ENCODE measurements around the gene FOXC1.

FOXC1 gene

DNA sequence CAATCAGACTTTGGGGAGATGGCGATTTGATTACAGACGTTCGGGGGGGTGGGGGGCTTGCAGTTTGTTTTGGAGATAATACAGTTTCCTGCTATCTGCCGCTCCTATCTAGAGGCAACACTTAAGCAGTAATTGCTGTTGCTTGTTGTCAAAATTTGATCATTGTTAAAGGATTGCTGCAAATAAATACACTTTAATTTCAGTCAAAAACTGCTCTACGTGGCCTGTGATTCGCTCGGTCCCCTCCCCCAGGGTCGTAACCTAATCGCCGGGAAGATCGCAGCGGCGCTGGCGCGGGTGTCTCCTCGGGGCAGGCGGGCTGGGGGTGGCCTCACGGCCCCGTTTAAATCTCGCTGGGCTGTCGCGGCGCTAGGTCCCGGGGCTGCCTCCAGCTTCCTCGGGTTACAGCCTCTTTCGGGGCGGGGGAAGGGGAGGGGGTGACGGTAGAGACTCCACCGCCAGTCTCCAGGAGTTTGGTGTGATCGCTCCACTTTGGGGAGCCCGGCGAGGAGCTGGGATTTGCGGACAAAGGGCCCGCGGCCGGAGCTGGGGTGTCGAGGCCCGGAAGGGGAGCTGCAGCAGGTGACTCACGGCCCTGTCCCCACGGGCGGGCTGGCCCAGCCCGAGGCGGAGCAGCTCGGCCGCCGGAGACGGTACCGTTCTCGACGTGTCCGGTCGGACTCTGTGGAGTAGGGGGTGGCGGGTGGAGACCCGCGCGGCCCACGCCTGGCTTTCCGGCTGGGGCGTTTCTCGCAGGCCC is 4.2 kb downstream of the FOXC1 start:
- Histone ChIP-seq H3K27ac (replicated peaks) (no peak overlapping the region), H3K4me3 (replicated peaks; ENCODE audit: insufficient read depth, low read length) (no peak overlapping the region), H3K27me3 (ENCODE audit: insufficient read depth, poor library complexity, severe bottlenecking) (peaks cover 49% of the 10 kb centered on the region)
- TF ChIP-seq REST (IDR thresholded peaks at IDR 0.05; ENCODE audit: insufficient replicate concordance, low read depth) (no peak), SPI1 (IDR thresholded peaks at IDR 0.05; ENCODE audit: borderline replicate concordance, low read depth) (no peak), POLR2AphosphoS5 (IDR thresholded peaks at IDR 0.05; ENCODE audit: low read depth) (no peak), GABPA (IDR thresholded peaks at IDR 0.05; ENCODE audit: low read depth) (no peak)
- TF ChIP-seq, protein P1, sequence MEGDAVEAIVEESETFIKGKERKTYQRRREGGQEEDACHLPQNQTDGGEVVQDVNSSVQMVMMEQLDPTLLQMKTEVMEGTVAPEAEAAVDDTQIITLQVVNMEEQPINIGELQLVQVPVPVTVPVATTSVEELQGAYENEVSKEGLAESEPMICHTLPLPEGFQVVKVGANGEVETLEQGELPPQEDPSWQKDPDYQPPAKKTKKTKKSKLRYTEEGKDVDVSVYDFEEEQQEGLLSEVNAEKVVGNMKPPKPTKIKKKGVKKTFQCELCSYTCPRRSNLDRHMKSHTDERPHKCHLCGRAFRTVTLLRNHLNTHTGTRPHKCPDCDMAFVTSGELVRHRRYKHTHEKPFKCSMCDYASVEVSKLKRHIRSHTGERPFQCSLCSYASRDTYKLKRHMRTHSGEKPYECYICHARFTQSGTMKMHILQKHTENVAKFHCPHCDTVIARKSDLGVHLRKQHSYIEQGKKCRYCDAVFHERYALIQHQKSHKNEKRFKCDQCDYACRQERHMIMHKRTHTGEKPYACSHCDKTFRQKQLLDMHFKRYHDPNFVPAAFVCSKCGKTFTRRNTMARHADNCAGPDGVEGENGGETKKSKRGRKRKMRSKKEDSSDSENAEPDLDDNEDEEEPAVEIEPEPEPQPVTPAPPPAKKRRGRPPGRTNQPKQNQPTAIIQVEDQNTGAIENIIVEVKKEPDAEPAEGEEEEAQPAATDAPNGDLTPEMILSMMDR (IDR thresholded peaks at IDR 0.05; ENCODE audit: insufficient read depth, low read length) = no peak
- no peak for DNase-seq (ENCODE audit: low read depth in 1 of 2, low spot score in 1 of 2)

DNA sequence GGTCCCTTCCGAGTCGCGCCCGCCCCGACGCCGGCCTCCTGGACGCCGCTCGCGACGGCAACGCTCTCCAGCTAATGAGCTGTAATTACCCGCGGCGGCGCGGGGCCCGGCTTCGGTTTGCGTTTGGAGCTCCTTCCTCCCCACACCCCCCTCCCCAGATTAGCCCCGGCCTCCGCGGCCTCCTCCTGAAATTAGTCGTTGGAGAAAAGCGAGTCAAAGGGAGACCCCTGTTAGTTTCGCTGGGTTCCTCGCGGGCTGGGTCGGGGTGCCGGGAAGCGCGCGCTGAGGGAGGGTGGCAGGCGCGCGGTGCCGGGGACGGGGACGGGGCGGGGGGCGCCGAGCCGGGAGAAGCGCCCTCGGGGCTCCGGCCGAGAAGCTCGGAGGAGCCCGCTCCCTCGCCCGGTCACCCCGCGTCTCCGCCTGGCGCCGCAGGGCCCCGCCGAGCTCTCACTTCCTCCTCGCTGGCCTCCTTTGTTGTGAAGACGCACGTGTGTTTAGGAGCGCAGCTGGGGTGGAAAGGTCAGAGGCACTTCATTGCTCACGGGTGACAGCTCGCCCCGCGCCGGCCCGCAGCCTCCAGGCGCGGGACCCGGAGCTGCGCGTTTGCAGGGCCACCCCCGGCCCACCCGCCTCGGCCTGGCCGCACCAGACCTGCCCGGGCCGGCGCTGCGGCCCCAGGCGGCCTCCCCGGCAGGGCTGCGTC is 4.9 kb downstream of the FOXC1 start:
- H3K4me3 ChIP-seq (replicated peaks; ENCODE audit: insufficient read depth, low read length) = no peak overlapping the region
- no peak overlapping the region for H3K27ac ChIP-seq (replicated peaks)
- TF ChIP-seq SPI1 (IDR thresholded peaks at IDR 0.05; ENCODE audit: borderline replicate concordance, low read depth) (peak; percentile 37; the same call in 1 of the 2 replicates), REST (IDR thresholded peaks at IDR 0.05; ENCODE audit: insufficient replicate concordance, low read depth) (no peak)
- H3K27me3 ChIP-seq (ENCODE audit: insufficient read depth, poor library complexity, severe bottlenecking) = peaks cover 51% of the 10 kb centered on the region
- peak in 1 of 2 experiments; percentile 30 for DNase-seq (ENCODE audit: low read depth in 1 of 2, low spot score in 1 of 2)

DNA sequence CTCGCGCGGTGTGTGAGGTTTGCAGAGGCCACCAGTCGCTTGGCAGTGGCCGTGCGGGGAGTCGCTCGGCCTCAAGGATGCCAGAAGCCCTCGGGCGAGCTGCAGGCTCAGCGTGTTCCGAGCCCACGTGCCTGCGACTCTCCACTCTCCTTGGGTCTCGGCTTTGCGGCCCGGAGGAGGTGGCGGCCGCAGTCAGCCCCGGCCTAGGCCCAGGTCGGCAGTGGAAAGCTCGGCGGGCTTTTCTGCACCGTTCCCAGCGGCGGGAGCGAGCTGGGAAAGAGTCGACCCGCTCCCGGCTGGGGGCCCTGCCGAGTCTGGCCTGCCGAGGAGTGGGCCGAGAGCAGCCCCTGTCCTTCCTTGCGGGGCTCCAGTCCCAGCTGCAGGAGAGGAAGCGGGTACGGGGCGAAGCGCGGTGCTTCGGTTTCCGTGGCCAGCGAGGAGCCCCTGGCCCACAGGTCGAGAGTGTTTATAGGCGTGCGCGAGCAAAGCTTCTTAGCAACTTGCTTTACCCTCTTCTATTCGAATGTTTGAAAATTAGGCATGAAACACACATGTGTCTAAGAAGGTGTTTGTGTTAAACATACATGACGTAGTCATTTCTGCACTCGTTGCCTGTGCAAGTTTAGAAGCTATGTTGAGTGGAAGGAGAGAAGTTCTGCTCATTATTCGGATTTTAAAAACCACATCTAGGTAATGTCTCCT is 5.6 kb downstream of the FOXC1 start:
- no peak overlapping the region for H3K27ac ChIP-seq (replicated peaks)
- TF ChIP-seq REST (IDR thresholded peaks at IDR 0.05; ENCODE audit: insufficient replicate concordance, low read depth) (no peak), POLR2AphosphoS5 (IDR thresholded peaks at IDR 0.05; ENCODE audit: low read depth) (no peak), GABPA (IDR thresholded peaks at IDR 0.05; ENCODE audit: low read depth) (no peak), SPI1 (IDR thresholded peaks at IDR 0.05; ENCODE audit: borderline replicate concordance, low read depth) (no peak)
- TF ChIP-seq, protein P1 (IDR thresholded peaks at IDR 0.05; ENCODE audit: insufficient read depth, low read length) = no peak
- H3K27me3 ChIP-seq (ENCODE audit: insufficient read depth, poor library complexity, severe bottlenecking) = peaks cover 55% of the 10 kb centered on the region
- H3K4me3 ChIP-seq (replicated peaks; ENCODE audit: insufficient read depth, low read length) = no peak overlapping the region
- DNase-seq (ENCODE audit: low read depth in 1 of 2, low spot score in 1 of 2) = no peak
